Measurements from ENCODE around the gene VWA8. TPM values are rescaled to one million over a fixed set of nuclear protein-coding genes. Genes with fewer than 3 reads are reported as not detected.

VWA8 gene
- total and polyA plus RNA-seq, 2 of the 8 experiments (the other 6 are each of a cell fraction or from before 2014, with no cell fraction given) = 5.9 to 19.6 TPM

GRCh38 chr13:41917641-41918040, 43.3 kb downstream of the VWA8 start:
- H3K4me2 ChIP-seq (ENCODE audit: insufficient read depth in 1 of 2, low read depth in 2 of 2, low read length in 2 of 2) = no peak overlapping the region
- H4K91ac ChIP-seq (replicated peaks; ENCODE audit: insufficient read length, low read length) = no peak overlapping the region
- H2BK20ac ChIP-seq (ENCODE audit: low read length) = no peak overlapping the region
- H2AK5ac ChIP-seq (ENCODE audit: low read depth, low read length) = no peak overlapping the region
- H4K5ac ChIP-seq (ENCODE audit: insufficient read length, low read depth, low read length) = no peak overlapping the region
- no peaks in the 10 kb centered on the region; the same call in 1 of the 2 replicates for H3K79me1 ChIP-seq (ENCODE audit: low read depth, low read length)
- CTCF ChIA-PET (ENCODE audit: partially characterized antibody) = interaction anchor here (0.8 kb wide), 1 partner anchor 27 kb away, joined by 3 read pairs; no protein-coding TSS in a partner anchor
- H3K18ac ChIP-seq (ENCODE audit: extremely low read depth, low read length) = no peak overlapping the region
- H3K14ac ChIP-seq (ENCODE audit: insufficient read length) = no peak overlapping the region
- no peaks in the 10 kb centered on the region for H3K9me3 ChIP-seq (ENCODE audit: insufficient read depth in 2 of 2, low read depth in 1 of 2, low read length in 1 of 2)
- H3K9ac ChIP-seq (replicated peaks in 1 of 4; ENCODE audit: extremely low read depth in 1 of 4, low read depth in 3 of 4, low read length in 3 of 4) = no peak overlapping the region
- H2BK120ac ChIP-seq (replicated peaks; ENCODE audit: low read depth, low read length) = no peak overlapping the region
- H3K27me3 ChIP-seq (replicated peaks in 1 of 4; ENCODE audit: control insufficient read depth in 3 of 4, extremely low read depth in 1 of 4, insufficient read depth in 3 of 4, low read length in 3 of 4) = no peaks in the 10 kb centered on the region
- FAIRE-seq (no peak), DNase-seq (ENCODE audit: low read depth in 1 of 2, low spot score in 2 of 2) (no peak)
- no peak overlapping the region for H3K27ac ChIP-seq (ENCODE audit: low read depth, low read length)
- no peak overlapping the region for H3K23ac ChIP-seq (ENCODE audit: insufficient read length)
- no peak overlapping the region for H2AFZ ChIP-seq (ENCODE audit: low read length)
- no peak overlapping the region for H3K56ac ChIP-seq (replicated peaks; ENCODE audit: insufficient read length, low read depth, low read length)
- no peaks in the 10 kb centered on the region for H3K79me2 ChIP-seq (ENCODE audit: control insufficient read depth in 1 of 2, insufficient read depth in 2 of 2, low read length in 2 of 2)
- no peak overlapping the region for H2BK15ac ChIP-seq (ENCODE audit: low read length)
- no peak overlapping the region for H3K4ac ChIP-seq (replicated peaks; ENCODE audit: insufficient read length, low read depth, low read length)
- no peak overlapping the region for H2BK5ac ChIP-seq (ENCODE audit: low read depth, low read length)
- TF ChIP-seq TEAD4 (IDR thresholded peaks at IDR 0.05; ENCODE audit: low read depth, low read length) (no peak), JUND (IDR thresholded peaks at IDR 0.05; ENCODE audit: low read length) (no peak), SP4 (IDR thresholded peaks at IDR 0.05; ENCODE audit: low read length) (no peak), RNF2 (IDR thresholded peaks at IDR 0.05; ENCODE audit: borderline replicate concordance, low read depth, low read length, missing control alignments, poor library complexity, severe bottlenecking) (no peak), KDM5A (IDR thresholded peaks at IDR 0.05; ENCODE audit: low read length) (no peak), SUZ12 (IDR thresholded peaks at IDR 0.05; ENCODE audit: low read length) (no peak), SIN3A (conservative IDR thresholded peaks at IDR 0.05 in 1 of 2, IDR thresholded peaks at IDR 0.05 in 1 of 2; ENCODE audit: low read depth in 1 of 2, low read length in 2 of 2) (no peak), CBX8 (IDR thresholded peaks at IDR 0.05; ENCODE audit: borderline replicate concordance, low read depth, low read length) (no peak), KDM1A (IDR thresholded peaks at IDR 0.05; ENCODE audit: borderline replicate concordance, low read length) (no peak), EZH2 (IDR thresholded peaks at IDR 0.05; ENCODE audit: low read depth, low read length, severe bottlenecking) (no peak)
- POLR2A ChIA-PET (ENCODE audit: partially characterized antibody) = interaction anchor here (0.6 kb wide), 1 partner anchor 48 kb away, joined by 6 read pairs; no protein-coding TSS in a partner anchor
- no peak overlapping the region for H2BK12ac ChIP-seq (ENCODE audit: low read depth, low read length)
- H3K23me2 ChIP-seq (ENCODE audit: low read depth, low read length) = no peaks in the 10 kb centered on the region
- H4K8ac ChIP-seq (ENCODE audit: extremely low read depth, insufficient read depth, low read length) = no peak overlapping the region
- H4K20me1 ChIP-seq (replicated peaks in 1 of 2; ENCODE audit: control insufficient read depth in 1 of 2, insufficient read depth in 2 of 2, low read length in 2 of 2) = no peaks in the 10 kb centered on the region
- WGBS, 2 experiments (ENCODE audit: extremely low coverage in 1 of 2, insufficient coverage in 1 of 2, insufficient read length in 1 of 2, insufficient replicate concordance in 2 of 2, low coverage in 1 of 2, low lambda C conversion rate in 2 of 2, missing lambda C conversion rate in 1 of 2) = 79% methylated on average over 1 of the region's 1 CpG; no CpG with 5 or more reads in 1 of the 2 experiments
- H3K4me3 ChIP-seq (ENCODE audit: extremely low read depth in 1 of 4, insufficient read depth in 2 of 4, low read depth in 3 of 4, low read length in 4 of 4) = no peak overlapping the region
- H3K36me3 ChIP-seq (ENCODE audit: control insufficient read depth in 2 of 4, insufficient read depth in 4 of 4, low read length in 3 of 4) = no peaks in the 10 kb centered on the region; a peak in 1 of 8 replicates
- peaks cover 0 to 4% (median 0%) of the 10 kb centered on the region in 4 experiments; a peak in 1 of 7 replicates for H3K4me1 ChIP-seq (replicated peaks in 1 of 4; ENCODE audit: control insufficient read depth in 3 of 4, insufficient read depth in 4 of 4, low read length in 3 of 4)
